T-helper 2 cell treated with Interferon-gamma antibody and Interleukin-4, amounts not matched to agents 5 μg/mL and 100 μg/mL, for 36 hours (primary cell): ENCODE measurements around the gene GNA12.
"Not testable (repeated sequence)": the region's sequence is repeated elsewhere in the genome, so short reads cannot be mapped to it uniquely, and the experiment has no call there.

Source experiments
- DNase-seq: peaks from one replicate; pipeline ENCODE4 v3.0.0; 2021; ENCODE audit warnings: low spot score
- H3K27ac Mint-ChIP-seq: one replicate; pipeline ENCODE4 v1.8.0; 2021; ENCODE audit warnings: mild to moderate bottlenecking, mixed read lengths
- H3K27me3 Mint-ChIP-seq: one replicate; pipeline ENCODE4 v1.8.0; 2021; ENCODE audit warnings: low read depth, mixed read lengths
- H3K36me3 Mint-ChIP-seq: one replicate; pipeline ENCODE4 v1.8.0; 2021; ENCODE audit warnings: low read depth, mixed read lengths
- H3K4me1 Mint-ChIP-seq: one replicate; pipeline ENCODE4 v1.8.0; 2021; ENCODE audit warnings: low read depth, mixed read lengths
- H3K4me3 Mint-ChIP-seq: one replicate; pipeline ENCODE4 v1.8.0; 2022; ENCODE audit warnings: mild to moderate bottlenecking, moderate library complexity, mixed read lengths
- H3K9me3 Mint-ChIP-seq: one replicate; pipeline ENCODE4 v1.8.0; 2021; ENCODE audit warnings: mixed read lengths

The GNA12 gene

GRCh38 chr7:2754086-2754485 is 90.0 kb downstream of the GNA12 start:
- DNase-seq, result no peak
- Mint-ChIP-seq H3K27me3 (no peaks in the 10 kb centered on the region), H3K36me3 (peaks cover 20% of the 10 kb centered on the region), H3K27ac (no peak overlapping the region), H3K4me3 (no peak overlapping the region), H3K9me3 (no peaks in the 10 kb centered on the region), H3K4me1 (peaks cover 20% of the 10 kb centered on the region)

GRCh38 chr7:2753148-2753547 is 91.0 kb downstream of the GNA12 start:
- Mint-ChIP-seq H3K36me3 (peaks cover 20% of the 10 kb centered on the region), H3K9me3 (no peaks in the 10 kb centered on the region), H3K4me3 (no peak overlapping the region), H3K27me3 (no peaks in the 10 kb centered on the region), H3K27ac (no peak overlapping the region), H3K4me1 (peaks cover 13% of the 10 kb centered on the region)
- DNase-seq, result no peak

- Mint-ChIP-seq H3K9me3 (no peaks in the 10 kb centered on the region), H3K4me3 (no peak overlapping the region), H3K36me3 (peaks cover 14% of the 10 kb centered on the region), H3K27me3 (no peaks in the 10 kb centered on the region), H3K27ac (no peak overlapping the region), H3K4me1 (peaks cover 1% of the 10 kb centered on the region)
- no peak for DNase-seq
Measured at GRCh38 chr7:2751086-2751485, 93.0 kb downstream of the GNA12 start.

GRCh38 chr7:2750004-2750407 is 94.1 kb downstream of the GNA12 start:
- no peak overlapping the region for H3K27ac Mint-ChIP-seq
- H3K27me3 Mint-ChIP-seq, result no peaks in the 10 kb centered on the region
- peaks cover 1% of the 10 kb centered on the region for H3K4me1 Mint-ChIP-seq
- DNase-seq, result no peak
- peaks cover 3% of the 10 kb centered on the region for H3K36me3 Mint-ChIP-seq
- H3K9me3 Mint-ChIP-seq, result peaks cover under 1% of the 10 kb centered on the region
- H3K4me3 Mint-ChIP-seq, result no peak overlapping the region

- not testable (repeated sequence) for H3K36me3 Mint-ChIP-seq, H3K4me1 Mint-ChIP-seq, H3K27ac Mint-ChIP-seq, H3K4me3 Mint-ChIP-seq, DNase-seq, H3K27me3 Mint-ChIP-seq, H3K9me3 Mint-ChIP-seq
Measured at GRCh38 chr7:2748684-2749083, 95.4 kb downstream of the GNA12 start.

GRCh38 chr7:2743523-2744185 is 100.5 kb downstream of the GNA12 start:
- H3K4me3 Mint-ChIP-seq, H3K4me1 Mint-ChIP-seq, H3K36me3 Mint-ChIP-seq, DNase-seq, H3K9me3 Mint-ChIP-seq, H3K27me3 Mint-ChIP-seq, H3K27ac Mint-ChIP-seq: not testable (repeated sequence)

GRCh38 chr7:2738766-2739549 is 105.2 kb downstream of the GNA12 start:
- peaks cover 12% of the 10 kb centered on the region for H3K4me1 Mint-ChIP-seq
- no peaks in the 10 kb centered on the region for H3K27me3 Mint-ChIP-seq
- no peak overlapping the region for H3K4me3 Mint-ChIP-seq
- H3K27ac Mint-ChIP-seq, result no peak overlapping the region
- peaks cover 3% of the 10 kb centered on the region for H3K36me3 Mint-ChIP-seq
- no peaks in the 10 kb centered on the region for H3K9me3 Mint-ChIP-seq
- DNase-seq, result no peak

- Mint-ChIP-seq H3K4me3 (no peak overlapping the region), H3K4me1 (peaks cover 19% of the 10 kb centered on the region), H3K27me3 (no peaks in the 10 kb centered on the region), H3K27ac (no peak overlapping the region), H3K9me3 (no peaks in the 10 kb centered on the region), H3K36me3 (peaks cover 9% of the 10 kb centered on the region)
- DNase-seq, result no peak
Measured at GRCh38 chr7:2737771-2738540, 106.2 kb downstream of the GNA12 start.

GRCh38 chr7:2737005-2737743 is 106.9 kb downstream of the GNA12 start:
- H3K4me3 Mint-ChIP-seq, DNase-seq, H3K27me3 Mint-ChIP-seq, H3K36me3 Mint-ChIP-seq, H3K27ac Mint-ChIP-seq, H3K9me3 Mint-ChIP-seq: not testable (repeated sequence)
- peaks cover 25% of the 10 kb centered on the region for H3K4me1 Mint-ChIP-seq

GRCh38 chr7:2736411-2736914 is 107.6 kb downstream of the GNA12 start:
- peaks cover 8% of the 10 kb centered on the region for H3K36me3 Mint-ChIP-seq
- H3K27me3 Mint-ChIP-seq, result no peaks in the 10 kb centered on the region
- no peak overlapping the region for H3K27ac Mint-ChIP-seq
- H3K4me3 Mint-ChIP-seq, result no peak overlapping the region
- DNase-seq, result no peak
- peaks cover 32% of the 10 kb centered on the region for H3K4me1 Mint-ChIP-seq
- H3K9me3 Mint-ChIP-seq, result no peaks in the 10 kb centered on the region

GRCh38 chr7:2735744-2736143 is 108.4 kb downstream of the GNA12 start:
- Mint-ChIP-seq H3K4me3 (no peak overlapping the region), H3K9me3 (no peaks in the 10 kb centered on the region), H3K27ac (peak overlapping the region; percentile 26), H3K36me3 (peaks cover 8% of the 10 kb centered on the region), H3K27me3 (no peaks in the 10 kb centered on the region), H3K4me1 (peaks cover 34% of the 10 kb centered on the region)
- DNase-seq, result no peak

- Mint-ChIP-seq H3K27me3 (no peaks in the 10 kb centered on the region), H3K36me3 (peaks cover 11% of the 10 kb centered on the region), H3K4me1 (peaks cover 34% of the 10 kb centered on the region), H3K27ac (peak overlapping the region; percentile 26), H3K9me3 (no peaks in the 10 kb centered on the region), H3K4me3 (no peak overlapping the region)
- DNase-seq, result no peak
Measured at GRCh38 chr7:2734751-2735571, 109.1 kb downstream of the GNA12 start.
